HepG2 (cell line): Measurements from ENCODE around the gene GOLGA8G.
"Not testable (repeated sequence)": the region's sequence is repeated elsewhere in the genome, so short reads cannot be mapped to it uniquely, and the experiment has no call there.

Experiments used
- CC2D1A ChIP-seq: sonication (generic); formaldehyde crosslinking; IDR thresholded peaks from 2 replicates; pipeline ENCODE4 v1.8.1; 2023; ENCODE audit warnings: mild to moderate bottlenecking, missing genetic modification reagents
- FOSL2 ChIP-seq: sonication (generic); formaldehyde crosslinking; IDR thresholded peaks from 2 replicates; pipeline ENCODE4 v1.4.0; 2020; ENCODE audit warnings: missing genetic modification reagents
- HDAC1 ChIP-seq: sonication (generic); formaldehyde crosslinking; IDR thresholded peaks from 2 replicates; pipeline ENCODE4 v1.5.1; 2020; ENCODE audit warnings: mild to moderate bottlenecking, missing genetic modification reagents
- MAZ ChIP-seq, 2 experiments: sonication (generic) in 1 of 2; formaldehyde crosslinking in 1 of 2; IDR thresholded peaks; 2 replicates each; pipeline versions ENCODE4 v1.5.0 to v1.6.1; 2012 to 2020; ENCODE audit warnings: low read depth in 2 of 2, mild to moderate bottlenecking in 2 of 2, borderline replicate concordance in 1 of 2, improper control_type of control experiment in 1 of 2, low read length in 1 of 2, missing genetic modification reagents in 1 of 2, moderate library complexity in 1 of 2
- POGK ChIP-seq: sonication (generic); formaldehyde crosslinking; conservative IDR thresholded peaks from 2 replicates; pipeline ENCODE4 v1.8.0; 2022; ENCODE audit warnings: mild to moderate bottlenecking, moderate library complexity, missing genetic modification reagents
- POLR2AphosphoS5 ChIP-seq: IDR thresholded peaks from 2 replicates; pipeline ENCODE4 v1.6.1; 2012; ENCODE audit warnings: low read depth, low read length
- ZNF510 ChIP-seq: sonication (generic); formaldehyde crosslinking; IDR thresholded peaks from 2 replicates; pipeline ENCODE4 v1.4.0; 2020; ENCODE audit warnings: low read depth, mild to moderate bottlenecking, missing genetic modification reagents
- ZNF558 ChIP-seq: sonication (generic); formaldehyde crosslinking; IDR thresholded peaks from 2 replicates; pipeline ENCODE4 v1.9.0; 2022; ENCODE audit warnings: mild to moderate bottlenecking, missing genetic modification reagents, borderline replicate concordance
- ZNF580 ChIP-seq: IDR thresholded peaks from 2 replicates; pipeline ENCODE4 v1.6.1; 2016; ENCODE audit warnings: low read depth, borderline replicate concordance
- ZNF703 ChIP-seq: sonication (generic); formaldehyde crosslinking; IDR thresholded peaks from 2 replicates; pipeline ENCODE4 v1.5.1; 2020; ENCODE audit warnings: missing genetic modification reagents, mild to moderate bottlenecking, moderate library complexity, borderline replicate concordance
- ZNF724P ChIP-seq: sonication (generic); formaldehyde crosslinking; IDR thresholded peaks from 2 replicates; pipeline ENCODE4 v1.8.0; 2022; ENCODE audit warnings: missing genetic modification reagents, borderline replicate concordance
- TF ChIP-seq, protein P1 (sequence below): sonication (generic); formaldehyde crosslinking; IDR thresholded peaks from 2 replicates; pipeline ENCODE4 v1.5.0; 2020; ENCODE audit warnings: mild to moderate bottlenecking, missing genetic modification reagents, moderate library complexity
- TF ChIP-seq, protein P2 (sequence below): sonication (generic); formaldehyde crosslinking; IDR thresholded peaks from 2 replicates; pipeline ENCODE4 v1.5.0; 2020; ENCODE audit warnings: missing genetic modification reagents

DNA sequence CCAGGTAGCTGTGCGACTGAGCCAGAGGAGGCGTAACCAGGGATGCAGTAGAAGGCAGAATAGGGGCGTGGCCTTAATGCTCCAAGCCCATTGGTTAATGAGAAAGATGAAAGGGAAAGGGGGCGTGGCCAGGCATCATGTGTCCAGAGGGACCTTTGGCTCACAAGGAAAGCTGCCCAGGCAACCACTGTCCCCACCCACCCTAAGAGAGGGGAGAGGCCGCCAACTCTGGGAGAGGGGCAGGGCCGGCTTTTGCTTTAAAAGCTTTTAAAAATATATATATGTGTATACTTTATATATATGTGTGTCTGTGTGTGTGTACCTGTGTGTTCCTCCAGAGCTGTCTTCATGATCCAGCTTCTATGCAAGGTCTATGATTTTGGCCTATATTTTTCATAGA is at the start of gene GOLGA8G:
- TF ChIP-seq HDAC1 (CRISPR knock-in tag); POLR2AphosphoS5; ZNF558; FOSL2 (CRISPR knock-in tag); ZNF580 (CRISPR knock-in tag); ZNF703 (CRISPR knock-in tag); MAZ (IDR thresholded peaks at IDR 0.05; ENCODE audit: borderline replicate concordance, low read depth, low read length); MAZ (CRISPR knock-in tag; IDR thresholded peaks at IDR 0.05; ENCODE audit: low read depth); ZNF510 (CRISPR knock-in tag); ZNF724P; CC2D1A (CRISPR knock-in tag); POGK (CRISPR knock-in tag): not testable (repeated sequence)
- TF ChIP-seq, protein P1, sequence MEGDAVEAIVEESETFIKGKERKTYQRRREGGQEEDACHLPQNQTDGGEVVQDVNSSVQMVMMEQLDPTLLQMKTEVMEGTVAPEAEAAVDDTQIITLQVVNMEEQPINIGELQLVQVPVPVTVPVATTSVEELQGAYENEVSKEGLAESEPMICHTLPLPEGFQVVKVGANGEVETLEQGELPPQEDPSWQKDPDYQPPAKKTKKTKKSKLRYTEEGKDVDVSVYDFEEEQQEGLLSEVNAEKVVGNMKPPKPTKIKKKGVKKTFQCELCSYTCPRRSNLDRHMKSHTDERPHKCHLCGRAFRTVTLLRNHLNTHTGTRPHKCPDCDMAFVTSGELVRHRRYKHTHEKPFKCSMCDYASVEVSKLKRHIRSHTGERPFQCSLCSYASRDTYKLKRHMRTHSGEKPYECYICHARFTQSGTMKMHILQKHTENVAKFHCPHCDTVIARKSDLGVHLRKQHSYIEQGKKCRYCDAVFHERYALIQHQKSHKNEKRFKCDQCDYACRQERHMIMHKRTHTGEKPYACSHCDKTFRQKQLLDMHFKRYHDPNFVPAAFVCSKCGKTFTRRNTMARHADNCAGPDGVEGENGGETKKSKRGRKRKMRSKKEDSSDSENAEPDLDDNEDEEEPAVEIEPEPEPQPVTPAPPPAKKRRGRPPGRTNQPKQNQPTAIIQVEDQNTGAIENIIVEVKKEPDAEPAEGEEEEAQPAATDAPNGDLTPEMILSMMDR (CRISPR knock-in tag): not testable (repeated sequence)
- TF ChIP-seq, protein P2, sequence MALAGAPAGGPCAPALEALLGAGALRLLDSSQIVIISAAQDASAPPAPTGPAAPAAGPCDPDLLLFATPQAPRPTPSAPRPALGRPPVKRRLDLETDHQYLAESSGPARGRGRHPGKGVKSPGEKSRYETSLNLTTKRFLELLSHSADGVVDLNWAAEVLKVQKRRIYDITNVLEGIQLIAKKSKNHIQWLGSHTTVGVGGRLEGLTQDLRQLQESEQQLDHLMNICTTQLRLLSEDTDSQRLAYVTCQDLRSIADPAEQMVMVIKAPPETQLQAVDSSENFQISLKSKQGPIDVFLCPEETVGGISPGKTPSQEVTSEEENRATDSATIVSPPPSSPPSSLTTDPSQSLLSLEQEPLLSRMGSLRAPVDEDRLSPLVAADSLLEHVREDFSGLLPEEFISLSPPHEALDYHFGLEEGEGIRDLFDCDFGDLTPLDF (CRISPR knock-in tag): not testable (repeated sequence)
